Activated naive CD4-positive, alpha-beta T cell treated with anti-CD3 and anti-CD28 coated beads, Interleukin-2, amount 50 U/mL, for 16 hours (primary cell): ENCODE measurements around the gene ERF.
A peak's percentile ranks its signal among the peaks of the same experiment; 100 is the strongest.

Experiments
- DNase-seq: peaks from one replicate; pipeline ENCODE4 v3.0.0-alpha.2; 2020

The ERF gene

GRCh38 chr19:42234364-42234763, 20.6 kb downstream of the ERF start:
- DNase-seq: no peak

GRCh38 chr19:42233678-42234292, 21.1 kb downstream of the ERF start:
- no peak for DNase-seq

- no peak for DNase-seq
These were observed 21.8 kb downstream of the ERF start for GRCh38 chr19:42233106-42233505.

GRCh38 chr19:42232435-42232834, 22.5 kb downstream of the ERF start:
- DNase-seq: no peak

- DNase-seq: no peak
These were observed 24.4 kb downstream of the ERF start for GRCh38 chr19:42230571-42230970.

- DNase-seq: no peak
These were observed 25.0 kb downstream of the ERF start for GRCh38 chr19:42229855-42230351.

- DNase-seq: no peak
These were observed 25.6 kb downstream of the ERF start for GRCh38 chr19:42229301-42229854.

GRCh38 chr19:42228641-42229040, 26.3 kb downstream of the ERF start:
- DNase-seq: no peak

GRCh38 chr19:42226886-42227285, 28.0 kb downstream of the ERF start:
- DNase-seq: no peak

GRCh38 chr19:42225718-42226292, 29.1 kb downstream of the ERF start:
- no peak for DNase-seq

GRCh38 chr19:42224940-42225717, 29.8 kb downstream of the ERF start:
- no peak for DNase-seq

- DNase-seq: no peak
These were observed 34.2 kb downstream of the ERF start for GRCh38 chr19:42220751-42221097.

GRCh38 chr19:42219812-42220750, 34.8 kb downstream of the ERF start, which contains the start of gene ZNF526:
ZNF526 (plus strand) TSS chr19:42220312; CDS start chr19:42224404, 4,092 bp downstream.
- peak; percentile 99 for DNase-seq

GRCh38 chr19:42217520-42218437, 37.1 kb downstream of the ERF start, which contains the start of gene DEDD2:
DEDD2 (minus strand) TSS chr19:42217677; CDS start chr19:42217007, 670 bp downstream.
- DNase-seq: peak; percentile 98

GRCh38 chr19:42216653-42217519, 38.0 kb downstream of the ERF start:
- peak; percentile 33 for DNase-seq

GRCh38 chr19:42214810-42215485, 40.0 kb downstream of the ERF start:
- no peak for DNase-seq

GRCh38 chr19:42212886-42213285, 42.0 kb downstream of the ERF start:
- DNase-seq: no peak

GRCh38 chr19:42208612-42209011, 46.3 kb downstream of the ERF start:
- DNase-seq: no peak

GRCh38 chr19:42207767-42208271, 47.1 kb downstream of the ERF start:
- no peak for DNase-seq
